Lower lobe of right lung (tissue), 2 donors: ENCODE measurements around the gene ADAM12. TPM values are rescaled to one million over a fixed set of nuclear protein-coding genes. Genes with fewer than 3 reads are reported as not detected.

Source experiments
- ATAC-seq, 2 donors: fragments of 200-7000 bp; cut with Tn5 transposase; one replicate each; pipeline ENCODE4 v1.9.1; 2020 to 2022; ENCODE audit warnings: mild to moderate bottlenecking in 2 of 2, moderate library complexity in 2 of 2
- DNase-seq: peaks from one replicate; pipeline ENCODE4 v3.0.0-alpha.2; 2020
- H3K27ac ChIP-seq: fragments of 200-600 bp; one replicate; pipeline ENCODE4 v1.8.0; 2022
- H3K27me3 ChIP-seq: fragments of 200-600 bp; one replicate; pipeline ENCODE4 v1.8.0; 2022; ENCODE audit warnings: low read depth
- H3K36me3 ChIP-seq: fragments of 200-600 bp; one replicate; pipeline ENCODE4 v1.8.0; 2022; ENCODE audit warnings: mild to moderate bottlenecking
- H3K4me1 ChIP-seq: fragments of 200-600 bp; one replicate; pipeline ENCODE4 v1.8.0; 2022
- H3K4me3 ChIP-seq: fragments of 200-600 bp; one replicate; pipeline ENCODE4 v1.8.0; 2022; ENCODE audit warnings: mild to moderate bottlenecking
- H3K9me3 ChIP-seq: fragments of 200-600 bp; one replicate; pipeline ENCODE4 v1.8.0; 2022
- CTCF ChIP-seq: fragments of 200-600 bp; IDR thresholded peaks from one replicate; pipeline ENCODE4 v1.8.0; 2022; ENCODE audit warnings: antibody characterized with exemption, mild to moderate bottlenecking
- intact Hi-C: fragments of 100-400 bp; cut with DNase I; formaldehyde crosslinking; loops from one replicate; pipeline ENCODE4 v1.11.0; 2022
- total RNA-seq: library from RNA; stranded (reverse); fragmentation: NEBNext Ultra II Directional; extraction: Animal tissue kit (Norgen Biotek cat#: 25700); gene quantifications from one replicate; pipeline ENCODE4 v1.2.1, GENCODE V29; 2021
- donor health status: DM: no; HTN: yes; CAD: no; lungs with severe emphysema.

The ADAM12 gene
- total RNA-seq, 1 donor from 2014 or later, result 0.92 TPM

- no peaks in the 10 kb centered on the region for H3K27me3 ChIP-seq
- TF ChIP-seq CTCF, result no peak
- no peaks in the 10 kb centered on the region for H3K36me3 ChIP-seq
- intact Hi-C loops, result no loop called here
- ATAC-seq, result no peak
- H3K4me3 ChIP-seq, result no peak overlapping the region
- no peaks in the 10 kb centered on the region for H3K4me1 ChIP-seq
- H3K9me3 ChIP-seq, result no peaks in the 10 kb centered on the region
- no peak overlapping the region for H3K27ac ChIP-seq
- no peak for DNase-seq
Measured at GRCh38 chr10:126021833-126022500, 366.3 kb downstream of the ADAM12 start.

- ATAC-seq, result no peak
- Histone ChIP-seq H3K27ac (no peak overlapping the region), H3K36me3 (no peaks in the 10 kb centered on the region), H3K27me3 (no peaks in the 10 kb centered on the region), H3K9me3 (no peaks in the 10 kb centered on the region), H3K4me3 (no peak overlapping the region), H3K4me1 (no peaks in the 10 kb centered on the region)
- TF ChIP-seq CTCF, result no peak
- no peak for DNase-seq
- intact Hi-C loops, result no loop called here
Measured at GRCh38 chr10:126017961-126018560, 370.2 kb downstream of the ADAM12 start.

- intact Hi-C loops, result no loop called here
- TF ChIP-seq CTCF, result no peak
- Histone ChIP-seq H3K27me3 (no peaks in the 10 kb centered on the region), H3K4me1 (no peaks in the 10 kb centered on the region), H3K36me3 (no peaks in the 10 kb centered on the region), H3K9me3 (no peaks in the 10 kb centered on the region), H3K4me3 (no peak overlapping the region), H3K27ac (no peak overlapping the region)
- DNase-seq, result no peak
- ATAC-seq, result no peak
Measured at GRCh38 chr10:126016882-126017281, 371.4 kb downstream of the ADAM12 start.

- Histone ChIP-seq H3K4me3 (no peak overlapping the region), H3K9me3 (no peaks in the 10 kb centered on the region), H3K4me1 (no peaks in the 10 kb centered on the region), H3K36me3 (no peaks in the 10 kb centered on the region), H3K27ac (no peak overlapping the region), H3K27me3 (no peaks in the 10 kb centered on the region)
- intact Hi-C loops, result no loop called here
- ATAC-seq, result no peak
- no peak for TF ChIP-seq CTCF
- DNase-seq, result no peak
Measured at GRCh38 chr10:126016156-126016805, 372.0 kb downstream of the ADAM12 start.

GRCh38 chr10:126015413-126015812 lies 372.9 kb downstream of the ADAM12 start:
- Histone ChIP-seq H3K4me1 (no peaks in the 10 kb centered on the region), H3K9me3 (no peaks in the 10 kb centered on the region), H3K27me3 (no peaks in the 10 kb centered on the region), H3K36me3 (no peaks in the 10 kb centered on the region), H3K27ac (no peak overlapping the region), H3K4me3 (no peak overlapping the region)
- no peak for DNase-seq
- intact Hi-C loops, result no loop called here
- TF ChIP-seq CTCF, result no peak
- no peak for ATAC-seq
